Measurements from ENCODE around the gene CALY.

Gene CALY

DNA sequence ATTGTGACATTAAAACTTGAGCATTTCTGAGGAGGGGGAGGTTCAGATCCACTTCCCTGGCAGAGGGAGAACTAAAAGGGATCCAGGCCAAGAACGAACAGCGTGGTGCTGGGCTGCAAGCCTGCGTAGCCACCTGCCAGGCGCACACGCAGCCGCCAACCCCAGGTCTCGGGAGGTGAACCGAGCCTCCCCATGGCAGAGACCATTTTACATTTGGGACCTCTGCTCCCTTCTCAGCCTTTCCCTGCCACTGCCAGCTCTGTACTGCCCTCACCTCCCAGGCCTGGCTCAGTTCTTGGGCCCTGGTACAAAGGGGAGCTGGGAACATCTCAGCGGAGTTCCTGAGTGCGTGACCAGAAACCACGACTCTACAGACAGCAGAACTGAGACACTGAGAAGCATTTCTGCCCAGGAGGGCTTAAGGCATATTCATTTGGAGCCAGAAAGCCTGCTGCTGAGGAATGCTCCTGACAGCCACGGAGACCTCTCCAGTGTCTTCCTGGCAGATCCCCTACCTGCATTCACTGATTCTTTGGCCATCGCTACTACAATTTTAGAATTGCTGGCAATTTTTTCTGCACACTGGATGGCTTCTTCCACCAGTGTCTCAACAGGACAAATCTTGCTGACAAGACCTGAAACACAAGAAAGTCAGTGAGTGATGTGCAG lies 28.9 kb upstream of the CALY start:
- no peak for DNase-seq

DNA sequence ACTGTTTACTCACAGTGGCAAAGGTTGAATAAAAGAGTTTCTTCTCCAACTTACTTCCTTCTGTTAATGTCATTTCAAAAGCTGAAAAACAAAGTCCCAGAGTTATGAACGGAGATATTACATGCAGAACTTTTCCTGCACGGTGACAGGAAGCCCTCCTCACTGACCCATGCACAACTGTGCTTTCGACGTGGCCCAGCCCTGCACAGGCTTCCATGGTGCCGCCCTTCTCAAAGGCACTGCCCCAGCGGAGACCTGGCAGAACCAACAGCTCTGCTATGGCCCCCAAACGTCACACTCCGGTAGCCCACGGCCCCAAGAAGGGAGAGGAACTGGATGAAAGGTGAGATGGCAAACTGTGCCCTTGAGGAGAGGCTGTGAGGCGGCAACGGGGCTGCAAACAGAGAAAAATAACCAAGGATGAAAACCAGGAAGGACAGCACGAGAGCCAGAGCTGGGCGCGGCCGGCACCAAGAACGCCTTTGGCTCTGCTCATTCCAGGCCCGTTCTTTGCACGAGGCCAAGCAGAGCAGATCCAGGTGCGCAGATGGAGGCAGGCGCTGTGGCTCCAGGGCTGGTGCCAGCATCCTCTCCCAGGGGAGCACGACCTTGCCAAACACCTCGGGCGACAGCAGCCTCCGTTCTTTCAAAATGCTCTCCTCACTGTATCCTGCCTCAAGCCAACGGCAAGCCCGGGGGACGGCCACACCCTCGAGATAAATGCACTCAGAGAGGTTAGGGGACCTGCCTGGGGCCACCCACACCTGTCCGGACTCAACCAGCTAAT lies 28.1 kb upstream of the CALY start:
- no peak for DNase-seq

DNA sequence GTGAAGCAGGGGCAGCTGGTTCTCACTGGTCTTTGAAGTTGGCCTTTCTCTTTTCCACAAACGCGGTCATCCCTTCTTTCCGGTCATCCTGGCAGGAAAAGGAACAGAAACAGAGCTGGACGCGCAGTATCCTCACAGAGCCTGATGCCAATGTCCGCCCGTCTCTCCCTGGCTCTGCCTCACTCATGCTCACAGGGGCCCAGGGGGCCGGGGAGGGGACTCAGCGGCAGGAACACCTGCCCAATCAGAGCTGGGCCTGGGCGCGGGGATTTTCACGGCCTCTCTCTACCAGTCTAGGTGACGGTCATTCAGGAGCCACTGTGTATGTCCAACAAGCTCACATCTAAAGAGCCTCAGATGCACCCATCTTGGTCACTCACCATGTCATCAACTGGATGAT lies 26.1 kb upstream of the CALY start:
- DNase-seq = no peak

DNA sequence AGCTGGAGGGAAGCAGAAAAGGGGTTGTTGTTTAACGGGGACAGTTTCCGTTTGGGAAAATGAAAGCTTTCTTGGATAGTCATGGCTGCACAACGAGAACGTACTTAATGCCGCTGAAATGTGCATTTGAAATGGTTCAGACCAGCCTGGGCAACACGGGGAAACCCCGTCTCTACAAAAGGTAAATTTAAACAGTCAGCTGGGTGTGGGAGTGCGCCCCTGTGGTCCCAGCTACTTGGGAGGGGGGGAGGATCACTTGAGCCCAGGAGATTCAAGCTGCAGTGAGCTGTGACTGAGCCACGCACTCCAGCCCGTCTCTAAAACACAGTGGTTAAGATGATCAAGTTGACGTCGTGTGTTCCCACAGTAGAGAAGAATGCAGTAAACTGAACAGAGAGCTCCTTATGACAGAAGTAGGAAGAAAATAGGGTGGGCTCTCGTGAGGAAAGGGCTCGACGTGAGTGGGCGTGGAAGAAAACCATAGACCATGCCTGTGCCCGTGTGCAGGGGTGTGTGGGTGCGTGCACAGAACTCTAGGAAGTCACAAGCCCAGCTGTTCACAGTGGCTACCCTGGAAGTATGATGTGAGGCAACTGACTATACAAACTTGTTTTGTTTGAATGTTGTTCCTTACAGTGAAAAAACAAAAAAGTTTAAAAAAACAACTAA lies 25.2 kb upstream of the CALY start:
- DNase-seq = no peak

DNA sequence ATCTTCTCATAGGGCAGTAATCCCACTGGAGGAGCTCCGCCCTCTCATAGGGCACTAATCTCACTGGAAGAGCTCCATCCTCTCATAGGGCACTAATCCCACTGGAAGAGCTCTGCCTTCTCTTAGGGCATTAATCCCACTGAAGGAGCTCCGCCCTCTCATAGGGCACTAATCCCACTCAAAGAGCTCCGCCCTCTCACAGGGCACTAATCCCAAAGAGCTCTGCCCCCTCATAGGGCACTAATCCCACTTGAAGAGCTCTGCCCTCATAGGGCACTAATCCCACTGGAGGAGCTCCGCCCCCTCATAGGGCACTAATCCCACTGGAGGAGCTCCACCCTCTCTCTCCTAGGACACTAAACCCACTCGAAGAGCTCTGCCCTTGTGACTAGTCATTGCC lies 24.5 kb upstream of the CALY start:
- no peak for DNase-seq

DNA sequence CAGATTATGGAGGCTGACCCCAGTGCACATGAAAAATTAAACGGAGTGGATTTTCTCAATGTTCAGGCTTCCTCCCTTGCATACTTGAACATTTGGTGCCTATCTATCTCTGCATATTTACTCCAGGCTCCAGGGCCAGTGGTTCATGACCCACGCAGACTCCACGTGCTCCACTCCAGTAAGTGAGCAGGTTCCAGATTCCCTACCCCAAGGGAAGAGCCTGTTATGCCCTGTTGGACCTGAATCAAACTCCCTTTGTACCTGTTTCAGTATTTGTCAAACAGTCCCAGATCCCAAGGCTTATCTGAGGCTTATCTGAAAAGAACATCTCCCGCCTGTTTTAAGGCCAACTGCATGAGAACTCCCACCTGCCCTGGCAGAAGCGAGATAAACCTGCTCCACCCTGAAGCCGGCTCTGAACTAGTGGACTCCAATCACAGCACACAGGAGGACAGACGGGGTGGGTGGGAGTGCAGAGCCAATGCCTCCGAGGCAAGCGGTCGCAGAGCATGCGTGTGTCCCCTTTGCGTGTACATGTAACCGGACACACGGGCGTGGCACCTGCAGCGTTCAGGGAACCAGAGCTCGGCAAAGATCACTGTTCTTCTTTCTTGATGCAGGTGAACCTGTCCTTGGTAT lies 23.4 kb upstream of the CALY start:
- DNase-seq = no peak

DNA sequence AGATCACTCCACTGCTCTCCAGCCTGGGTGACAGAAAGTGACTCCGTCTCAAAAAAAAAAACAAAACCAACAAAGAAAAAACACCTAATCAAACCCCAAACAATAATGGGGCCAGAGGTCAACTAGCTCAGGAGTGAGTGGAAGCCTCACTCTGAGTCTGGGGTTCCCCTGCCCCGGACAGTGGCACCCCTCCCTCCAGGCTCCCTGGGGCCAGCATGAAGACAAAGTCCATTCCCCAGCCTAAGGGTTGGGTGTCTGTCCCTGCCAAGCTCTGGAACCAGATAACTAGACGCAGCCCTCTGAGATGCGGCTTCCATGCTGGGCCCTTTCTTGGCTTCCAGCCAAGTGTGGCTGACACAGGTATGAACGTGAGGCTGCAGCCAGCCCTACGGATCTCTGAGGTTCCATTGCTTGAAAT lies 22.9 kb upstream of the CALY start:
- no peak for DNase-seq

DNA sequence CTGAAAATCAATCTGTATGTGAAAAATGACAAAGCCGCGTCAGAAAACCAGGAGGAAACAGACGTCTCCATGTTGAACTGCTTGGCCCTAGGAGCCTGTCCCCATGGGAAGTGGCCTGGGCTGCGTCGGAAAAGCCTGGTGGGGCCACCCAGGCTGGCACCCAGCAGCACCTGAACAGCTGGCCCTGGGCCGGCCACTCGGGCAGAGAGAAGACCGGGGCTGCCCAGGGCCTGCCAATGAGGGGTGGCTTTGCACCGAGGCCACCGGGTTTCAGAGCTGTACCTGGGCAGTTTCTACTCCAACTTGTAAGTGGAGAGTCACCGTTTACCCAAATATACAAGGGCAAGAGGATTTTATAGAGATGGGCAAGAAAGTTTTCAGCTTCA lies 22.2 kb upstream of the CALY start:
- no peak for DNase-seq

DNA sequence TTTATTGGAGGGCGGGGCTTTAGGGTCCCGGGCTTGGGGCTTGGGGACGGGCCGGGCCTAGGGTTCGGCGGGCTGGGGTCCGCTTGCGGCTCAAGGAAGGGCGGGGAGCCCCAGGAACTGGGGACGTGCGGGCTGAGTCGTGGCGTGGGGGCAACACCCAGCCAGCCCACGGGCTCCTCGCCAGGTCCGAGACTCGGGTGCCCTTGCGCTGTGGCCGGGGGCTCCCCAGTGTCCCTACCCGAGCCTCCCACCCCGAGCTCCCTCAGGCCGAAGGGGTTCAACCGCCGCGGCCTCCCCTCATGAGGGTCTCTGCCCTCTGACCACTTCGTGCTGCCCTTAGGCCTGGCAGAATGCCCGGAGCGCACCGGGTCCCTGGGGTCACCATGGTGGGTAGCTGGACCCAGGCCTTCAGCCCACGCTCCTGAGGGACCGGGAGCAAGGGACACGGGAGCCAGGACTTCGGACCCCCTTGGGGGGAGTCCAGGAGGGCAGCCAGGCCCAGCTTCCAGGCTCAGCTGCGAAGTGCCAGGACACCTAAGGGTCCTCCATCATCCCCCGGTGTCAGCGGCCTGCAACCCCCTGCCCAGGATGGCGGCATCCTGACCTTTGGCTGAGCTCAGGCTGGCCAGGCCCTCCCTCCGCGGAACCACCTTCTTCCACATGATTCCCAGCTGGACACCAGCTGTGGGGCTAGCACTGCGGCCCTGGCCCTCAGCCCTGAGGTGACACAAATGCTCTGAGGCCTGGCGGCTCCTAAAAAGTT lies 21.6 kb upstream of the CALY start:
- no peak for DNase-seq

DNA sequence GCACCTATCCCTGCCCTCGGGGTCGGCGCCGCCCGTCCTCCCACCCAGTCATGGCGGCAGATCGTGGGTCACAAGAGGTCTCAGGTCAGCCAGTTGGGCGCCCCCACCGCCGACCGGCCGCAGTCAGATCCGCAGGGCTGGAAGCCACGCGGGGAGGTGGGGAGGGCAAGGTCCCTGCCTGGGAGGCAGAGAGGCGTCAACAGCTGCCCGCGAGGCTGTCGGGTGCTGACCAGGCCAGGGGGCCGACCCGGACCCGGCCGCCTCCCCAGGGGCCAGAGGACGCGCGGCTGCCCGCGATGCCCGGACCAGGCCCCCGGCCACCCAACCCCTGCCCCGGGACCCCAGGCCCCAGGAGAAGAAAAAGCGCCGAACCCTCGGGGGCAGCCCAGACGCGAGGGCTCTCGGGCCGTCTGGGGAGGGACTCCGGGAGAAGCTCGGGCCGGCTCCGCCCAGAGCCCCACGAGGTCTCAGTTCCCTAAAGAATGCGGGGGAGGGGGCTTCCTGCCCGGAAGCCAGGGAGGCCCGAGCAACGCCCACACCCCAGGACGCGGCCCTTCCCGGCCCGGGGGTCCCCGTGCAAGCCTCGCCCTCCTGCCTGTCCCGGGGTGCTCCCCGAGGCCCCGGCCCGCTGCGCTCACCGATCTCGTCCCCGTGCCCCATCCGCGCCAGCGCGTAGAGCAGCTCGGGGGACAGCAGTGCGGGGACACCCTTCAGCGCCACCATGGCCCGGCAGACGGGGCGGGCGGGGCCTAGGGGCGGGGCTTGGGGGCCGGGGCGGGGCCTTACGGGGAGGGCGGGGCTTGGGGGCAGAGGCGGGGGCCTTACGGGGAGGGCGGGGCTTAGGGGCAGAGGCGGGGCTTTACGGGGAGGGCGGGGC lies 20.8 kb upstream of the CALY start, which contains the start of gene FUOM:
Gene FUOM (minus strand): TSS at position 735 of the 877 bp plus-strand sequence. CDS start 12 bp downstream, at position 723.
- peak; percentile 72 for DNase-seq

DNA sequence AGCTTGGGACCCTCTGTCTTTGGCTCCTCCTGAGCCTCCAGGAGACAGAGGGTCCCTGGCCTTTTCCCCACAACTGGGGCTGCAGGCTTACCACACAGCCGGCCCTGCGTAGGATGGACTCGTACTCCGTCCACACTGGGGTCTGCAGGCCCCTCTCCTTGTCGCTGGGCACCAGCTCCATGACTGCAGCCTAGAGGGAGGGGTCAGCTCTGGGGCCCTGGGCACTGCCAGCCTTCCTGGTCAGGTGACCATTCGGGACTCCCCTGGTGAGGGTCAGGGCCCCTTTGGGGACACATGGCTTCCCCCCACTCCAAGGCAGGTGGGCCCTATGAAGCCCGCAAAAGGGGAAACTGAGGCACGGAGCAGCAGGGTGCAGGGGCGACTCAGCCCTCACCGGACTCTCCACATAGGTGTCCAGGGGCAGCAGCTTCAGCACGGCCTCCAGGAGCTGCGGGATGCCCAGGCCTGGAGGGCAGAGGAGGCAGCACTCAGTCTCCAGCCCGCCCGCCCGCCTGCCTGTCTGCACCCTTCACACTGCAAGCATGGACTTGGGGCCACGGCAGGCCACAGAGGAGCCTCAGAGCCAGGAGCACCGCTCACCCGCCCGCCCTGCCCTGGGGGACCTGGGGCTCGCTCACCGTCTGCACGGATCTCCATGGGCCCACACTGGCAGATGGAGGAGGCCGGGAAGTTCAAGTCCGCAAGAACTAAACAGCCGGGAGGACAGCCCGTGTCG lies 20.0 kb upstream of the CALY start:
- DNase-seq = no peak

DNA sequence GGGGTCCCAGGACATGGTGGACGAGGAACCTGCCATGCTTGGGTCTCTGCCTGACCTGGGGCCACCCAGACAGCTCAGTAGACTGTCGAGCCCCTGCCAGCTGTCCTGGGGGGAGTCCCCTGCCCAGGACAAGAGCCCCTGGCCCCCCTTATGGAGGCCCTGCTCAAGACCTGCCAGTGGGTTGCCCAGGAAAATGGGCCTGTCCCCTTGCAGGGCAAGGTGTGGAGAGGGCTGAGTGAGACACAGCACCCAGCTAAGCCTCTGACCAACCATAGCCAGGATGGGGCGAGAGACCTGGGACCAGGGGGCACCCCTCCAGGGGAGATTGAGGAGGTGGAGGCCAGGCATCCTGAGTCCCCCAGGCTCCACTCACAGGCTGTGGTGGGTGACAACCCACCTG lies 19.3 kb upstream of the CALY start:
- no peak for DNase-seq

DNA sequence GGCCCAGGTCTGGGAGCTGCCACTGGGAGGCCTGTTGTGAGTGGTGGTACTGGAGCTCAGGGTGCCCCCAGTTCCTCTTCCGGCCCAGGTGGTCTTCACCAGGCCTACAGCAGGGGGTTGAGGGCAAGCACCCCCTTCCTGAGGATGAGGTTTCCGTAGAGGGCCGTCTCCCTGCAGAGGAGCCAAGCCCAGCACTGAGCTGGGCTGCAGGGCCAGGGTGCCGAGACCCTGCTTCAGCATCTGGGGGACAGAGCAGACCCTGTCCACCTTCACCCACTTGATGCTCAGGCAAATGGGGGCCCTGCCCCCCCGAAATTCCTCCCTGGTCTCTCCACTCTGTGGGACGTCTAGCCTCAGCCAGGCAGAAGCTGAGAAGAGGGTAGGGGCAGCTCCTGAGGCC lies 18.6 kb upstream of the CALY start:
- no peak for DNase-seq

DNA sequence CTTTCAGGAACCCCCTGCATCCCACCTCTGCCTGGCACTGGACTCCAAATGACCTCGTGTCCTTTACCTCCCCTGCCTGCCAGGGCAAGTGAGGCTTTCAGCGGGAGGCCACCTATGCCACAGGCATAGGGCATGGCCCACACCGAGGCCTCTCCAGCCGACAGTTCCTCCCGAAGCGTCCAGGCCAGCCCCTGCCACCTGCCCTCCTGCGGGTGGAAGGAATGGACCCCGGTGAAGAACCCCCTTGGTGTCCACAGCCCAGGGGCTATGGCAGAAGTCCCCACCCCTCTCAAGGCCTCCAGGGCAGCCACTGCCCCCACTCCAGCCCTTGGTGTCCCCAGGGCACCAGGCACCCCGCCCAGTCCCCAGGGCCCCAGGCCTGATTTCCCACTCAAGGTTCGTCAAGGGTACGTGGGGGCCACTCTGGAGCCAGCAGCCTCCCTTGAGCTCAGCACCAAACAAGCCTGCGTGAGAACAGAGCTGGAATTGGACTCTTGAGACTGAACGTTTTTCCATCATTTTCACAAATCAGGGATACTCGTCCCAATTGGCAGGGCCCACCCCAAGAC lies 18.1 kb upstream of the CALY start:
- no peak for DNase-seq

DNA sequence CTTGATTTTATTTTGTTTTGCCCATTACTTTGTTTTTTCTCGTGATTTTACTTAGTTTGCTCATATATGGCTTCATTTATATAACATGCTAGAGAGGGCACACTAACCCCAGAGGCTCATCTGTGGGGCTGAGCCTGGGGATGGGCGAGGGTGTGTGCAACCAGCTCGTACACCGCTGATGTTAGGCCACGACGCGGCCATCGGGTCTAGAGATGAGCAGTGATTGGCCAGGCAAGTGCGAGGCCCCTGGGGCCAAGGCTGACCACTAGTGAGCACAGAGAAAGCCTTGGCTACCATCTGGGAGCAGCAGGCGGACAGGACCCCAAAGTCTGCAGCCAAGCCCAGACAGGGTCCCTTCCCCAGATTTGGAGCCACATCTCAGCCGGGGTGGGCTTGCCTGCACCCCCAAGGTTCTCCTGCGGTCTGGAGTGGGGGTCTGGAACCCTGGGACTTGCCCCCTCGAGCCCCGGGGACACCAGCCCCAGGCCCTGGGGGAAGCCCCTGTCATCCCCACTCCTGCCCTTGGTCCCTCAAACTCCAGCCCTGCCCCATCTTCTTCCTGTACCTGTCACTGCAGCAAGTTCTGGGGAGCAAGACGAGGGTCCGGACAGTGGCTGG lies 17.4 kb upstream of the CALY start:
- DNase-seq = no peak

DNA sequence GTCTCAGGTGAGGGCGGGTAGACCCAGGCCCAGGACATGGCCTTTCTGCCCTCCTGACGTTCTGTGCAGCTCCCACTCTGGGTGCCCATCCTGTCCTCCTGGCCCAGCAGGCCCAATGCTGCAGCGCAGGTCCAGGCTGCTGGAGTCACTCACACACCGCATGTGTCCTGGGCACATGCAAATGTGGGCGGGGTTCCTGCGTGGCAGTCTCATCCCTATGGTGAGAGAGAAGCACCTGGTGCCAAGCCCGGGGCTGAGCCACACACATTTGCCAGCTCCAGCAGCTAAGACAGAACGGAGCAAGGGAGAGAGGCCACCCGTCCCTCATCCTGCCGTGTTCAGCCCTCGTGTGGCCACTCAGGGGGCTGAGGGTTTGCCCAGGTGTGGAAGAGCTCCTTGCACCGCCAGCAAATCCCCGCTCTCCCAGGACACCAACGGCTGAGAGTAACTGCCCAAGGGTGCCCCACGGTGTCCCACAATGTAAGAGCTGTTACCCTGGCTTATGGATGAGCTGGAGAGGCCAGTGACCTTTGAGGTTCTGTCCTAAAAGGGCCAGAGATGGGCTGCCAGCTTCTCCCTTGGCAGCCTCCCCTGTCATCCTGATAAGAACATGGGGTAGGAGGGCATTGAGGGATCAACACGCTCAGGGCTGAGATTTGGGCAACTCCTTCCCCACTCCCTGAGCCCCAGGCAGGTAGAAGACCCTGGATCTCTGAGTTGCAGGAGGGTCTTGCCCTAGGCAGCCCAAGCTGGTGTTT lies 16.7 kb upstream of the CALY start:
- no peak for DNase-seq

DNA sequence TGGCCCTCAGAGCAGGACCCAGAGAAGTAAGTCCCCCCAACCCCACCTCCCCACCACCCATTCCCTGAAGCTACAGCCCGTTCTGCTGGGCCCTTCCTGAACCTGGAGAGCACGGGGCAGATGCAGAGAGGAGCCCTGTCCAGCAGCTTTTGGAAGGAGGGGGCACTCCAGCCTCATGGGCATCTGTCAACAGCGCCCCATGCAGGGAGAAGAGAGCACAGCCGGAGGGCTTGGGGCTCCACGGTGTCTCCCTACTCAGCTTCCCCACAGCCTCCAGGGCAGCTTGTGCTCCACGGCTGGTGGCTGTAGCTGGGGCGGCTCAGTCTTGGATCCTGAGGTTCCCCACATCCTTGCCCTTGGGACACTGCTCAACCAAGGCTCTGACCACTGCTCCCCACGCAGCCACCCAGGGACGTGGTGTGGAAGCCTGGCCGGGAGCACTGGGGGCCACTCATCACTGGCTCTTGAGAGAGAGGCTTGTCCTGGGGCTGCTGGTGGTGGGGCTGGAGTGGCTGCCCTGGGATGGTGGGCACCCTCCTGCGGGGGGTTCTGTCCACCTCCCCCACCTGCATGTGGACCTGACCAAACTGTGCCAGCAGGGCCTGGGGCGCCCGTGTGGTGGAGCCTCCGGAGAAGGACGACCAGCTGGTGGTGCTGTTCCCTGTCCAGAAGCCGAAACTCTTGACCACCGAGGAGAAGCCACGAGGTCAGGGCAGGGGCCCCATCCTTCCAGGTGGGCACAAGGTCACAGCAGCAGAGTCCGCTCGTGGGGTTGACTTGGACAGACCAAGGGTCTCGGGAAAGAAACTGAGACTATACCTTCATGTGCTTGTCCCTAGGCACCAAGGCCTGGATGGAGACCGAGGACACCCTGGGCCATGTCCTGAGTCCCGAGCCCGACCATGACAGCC lies 15.0 kb upstream of the CALY start:
- DNase-seq = no peak

DNA sequence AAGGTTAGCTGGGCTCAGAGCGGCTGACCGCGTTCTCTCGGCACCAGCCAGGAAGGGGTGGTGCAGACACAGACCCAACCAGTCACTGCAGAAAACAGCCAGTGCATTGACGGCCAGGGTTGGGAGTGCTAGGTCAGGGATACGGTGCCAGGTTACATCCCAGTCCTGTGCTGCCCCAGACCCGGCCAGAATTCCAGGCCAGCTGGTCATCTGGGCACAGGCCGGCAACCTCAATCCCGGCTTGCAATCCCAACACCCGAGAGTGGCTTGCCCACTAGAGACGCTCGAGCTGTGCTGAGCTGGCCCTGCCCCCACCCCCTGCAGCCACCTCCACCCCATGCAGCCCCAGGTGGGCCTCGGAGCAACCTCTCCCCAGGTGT lies 14.2 kb upstream of the CALY start:
- no peak for DNase-seq

Data from fibroblast of skin of right biceps (primary cell).